ENCODE results near the gene CLDN2.

Gene CLDN2

GRCh38 chrX:106919932-106920452 is at the start of gene CLDN2:
Gene CLDN2, plus strand, starts transcription at chrX:106920402. Its CDS starts 7,827 bp downstream, at chrX:106928229.
- no peak for TF ChIP-seq CTCF (IDR thresholded peaks at IDR 0.05)

GRCh38 chrX:106874075-106874474 is 46.1 kb upstream of the CLDN2 start:
- TF ChIP-seq CTCF (IDR thresholded peaks at IDR 0.05) = peak; percentile 55

GRCh38 chrX:106875151-106875550 is 45.1 kb upstream of the CLDN2 start:
- no peak for TF ChIP-seq CTCF (IDR thresholded peaks at IDR 0.05)

GRCh38 chrX:106889468-106889867 is 30.7 kb upstream of the CLDN2 start:
- no peak for TF ChIP-seq CTCF (IDR thresholded peaks at IDR 0.05)

- TF ChIP-seq CTCF (IDR thresholded peaks at IDR 0.05) = no peak
Observed at GRCh38 chrX:106891762-106892460, 28.3 kb upstream of the CLDN2 start.

- TF ChIP-seq CTCF (IDR thresholded peaks at IDR 0.05) = peak; percentile 74
Observed at GRCh38 chrX:106894392-106894909, 25.8 kb upstream of the CLDN2 start.

- no peak for TF ChIP-seq CTCF (IDR thresholded peaks at IDR 0.05)
Observed at GRCh38 chrX:106894978-106895452, 25.2 kb upstream of the CLDN2 start.
